ENCODE results near the gene ITPR1.

GRCh38 chr3:4656059-4656458, 162.9 kb downstream of the ITPR1 start:
- TF ChIP-seq, protein P1, sequence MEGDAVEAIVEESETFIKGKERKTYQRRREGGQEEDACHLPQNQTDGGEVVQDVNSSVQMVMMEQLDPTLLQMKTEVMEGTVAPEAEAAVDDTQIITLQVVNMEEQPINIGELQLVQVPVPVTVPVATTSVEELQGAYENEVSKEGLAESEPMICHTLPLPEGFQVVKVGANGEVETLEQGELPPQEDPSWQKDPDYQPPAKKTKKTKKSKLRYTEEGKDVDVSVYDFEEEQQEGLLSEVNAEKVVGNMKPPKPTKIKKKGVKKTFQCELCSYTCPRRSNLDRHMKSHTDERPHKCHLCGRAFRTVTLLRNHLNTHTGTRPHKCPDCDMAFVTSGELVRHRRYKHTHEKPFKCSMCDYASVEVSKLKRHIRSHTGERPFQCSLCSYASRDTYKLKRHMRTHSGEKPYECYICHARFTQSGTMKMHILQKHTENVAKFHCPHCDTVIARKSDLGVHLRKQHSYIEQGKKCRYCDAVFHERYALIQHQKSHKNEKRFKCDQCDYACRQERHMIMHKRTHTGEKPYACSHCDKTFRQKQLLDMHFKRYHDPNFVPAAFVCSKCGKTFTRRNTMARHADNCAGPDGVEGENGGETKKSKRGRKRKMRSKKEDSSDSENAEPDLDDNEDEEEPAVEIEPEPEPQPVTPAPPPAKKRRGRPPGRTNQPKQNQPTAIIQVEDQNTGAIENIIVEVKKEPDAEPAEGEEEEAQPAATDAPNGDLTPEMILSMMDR (IDR thresholded peaks at IDR 0.05): peak; percentile 52 to 72 (median 66)
- no peak for TF ChIP-seq POLR2A (IDR thresholded peaks at IDR 0.05)
- TF ChIP-seq EP300 (IDR thresholded peaks at IDR 0.05; ENCODE audit: low read depth): no peak
